ENCODE measurements around the gene PLA2G2A.
"Not testable (repeated sequence)": the region's sequence is repeated elsewhere in the genome, so short reads cannot be mapped to it uniquely, and the experiment has no call there.

PLA2G2A gene

GRCh38 chr1:19979494-19979977 lies at the start of gene PLA2G2A:
Gene PLA2G2A (minus strand): TSS chr1:19979618. CDS start chr1:19978773, 845 bp downstream.
- DNase-seq (no peak), ATAC-seq (no peak)

- ATAC-seq: no peak
- DNase-seq: no peak
These were observed 49.3 kb upstream of the PLA2G2A start for GRCh38 chr1:20028726-20029125.

GRCh38 chr1:20028125-20028524 lies 48.7 kb upstream of the PLA2G2A start:
- ATAC-seq (no peak), DNase-seq (no peak)

- DNase-seq: no peak
- no peak for ATAC-seq
These were observed 38.3 kb upstream of the PLA2G2A start for GRCh38 chr1:20017741-20018140.

- DNase-seq: no peak
- no peak for ATAC-seq
These were observed 34.7 kb upstream of the PLA2G2A start for GRCh38 chr1:20014153-20014552.

GRCh38 chr1:20010016-20010415 lies 30.6 kb upstream of the PLA2G2A start:
- ATAC-seq: no peak
- DNase-seq: no peak

- DNase-seq (no peak), ATAC-seq (no peak)
These were observed 29.8 kb upstream of the PLA2G2A start for GRCh38 chr1:20009212-20009611.

GRCh38 chr1:20008391-20008841 lies 29.0 kb upstream of the PLA2G2A start:
- no peak for DNase-seq
- ATAC-seq: no peak

GRCh38 chr1:19998823-19999222 lies 19.4 kb upstream of the PLA2G2A start:
- not testable (repeated sequence) for DNase-seq, ATAC-seq

- DNase-seq (no peak), ATAC-seq (no peak)
These were observed 11.3 kb upstream of the PLA2G2A start for GRCh38 chr1:19990689-19991088.

- not testable (repeated sequence) for ATAC-seq, DNase-seq
These were observed 10.8 kb upstream of the PLA2G2A start for GRCh38 chr1:19990182-19990582.

GRCh38 chr1:19988267-19989006 lies 9.0 kb upstream of the PLA2G2A start:
- ATAC-seq: no peak
- no peak for DNase-seq

- DNase-seq: no peak
These were observed 8.3 kb upstream of the PLA2G2A start for GRCh38 chr1:19987719-19988118.

GRCh38 chr1:19984409-19985016 lies 5.1 kb upstream of the PLA2G2A start:
- ATAC-seq, DNase-seq: not testable (repeated sequence)

More at GRCh38 chr1:19987719-19988118, 8.3 kb upstream of the PLA2G2A start:
- no peak for ATAC-seq

- ATAC-seq (no peak), DNase-seq (no peak)
These were observed 2.3 kb upstream of the PLA2G2A start for GRCh38 chr1:19981507-19982312.

GRCh38 chr1:19981170-19981506 lies 1.7 kb upstream of the PLA2G2A start:
- ATAC-seq: no peak
- DNase-seq: no peak

- DNase-seq: no peak
- no peak for ATAC-seq
These were observed 896 bp upstream of the PLA2G2A start for GRCh38 chr1:19980314-19980713.

GRCh38 chr1:19978143-19978542 lies 1.3 kb downstream of the PLA2G2A start:
- ATAC-seq: no peak
- no peak for DNase-seq

GRCh38 chr1:19976317-19977003 lies 3.0 kb downstream of the PLA2G2A start:
- DNase-seq (no peak), ATAC-seq (no peak)

- no peak for ATAC-seq
- no peak for DNase-seq
These were observed 3.8 kb downstream of the PLA2G2A start for GRCh38 chr1:19975423-19976193.

GRCh38 chr1:19974822-19975416 lies 4.5 kb downstream of the PLA2G2A start:
- DNase-seq (peak; percentile 17), ATAC-seq (no peak)

Measured in stimulated activated naive CD8-positive, alpha-beta T cell treated with anti-CD3 and anti-CD28 coated beads, Interleukin-15, Interleukin-2, amounts not matched to agents 100 U/mL and 50 U/mL, for 24 hours (primary cell).